ENCODE results near the gene TBX20.

TBX20 gene

GRCh38 chr7:35272246-35272645 lies 18.3 kb upstream of the TBX20 start:
- no peak for TF ChIP-seq CTCF (IDR thresholded peaks at IDR 0.05; ENCODE audit: low read depth, low read length)
- H3K4me3 ChIP-seq (ENCODE audit: low read depth, low read length), result no peak overlapping the region

- TF ChIP-seq CTCF (IDR thresholded peaks at IDR 0.05; ENCODE audit: low read depth, low read length), result no peak
- H3K4me3 ChIP-seq (ENCODE audit: low read depth, low read length), result no peak overlapping the region
Observed at GRCh38 chr7:35268953-35269352, 15.1 kb upstream of the TBX20 start.

- TF ChIP-seq CTCF (IDR thresholded peaks at IDR 0.05; ENCODE audit: low read depth, low read length), result no peak
Observed at GRCh38 chr7:35267411-35267810, 13.5 kb upstream of the TBX20 start.

GRCh38 chr7:35263396-35263795 lies 9.5 kb upstream of the TBX20 start:
- no peak overlapping the region for H3K4me3 ChIP-seq (ENCODE audit: low read depth, low read length)
- TF ChIP-seq CTCF (IDR thresholded peaks at IDR 0.05; ENCODE audit: low read depth, low read length), result no peak

More at GRCh38 chr7:35267411-35267810, 13.5 kb upstream of the TBX20 start:
- no peak overlapping the region for H3K4me3 ChIP-seq (ENCODE audit: low read depth, low read length)

GRCh38 chr7:35261476-35262285 lies 7.8 kb upstream of the TBX20 start:
- no peak overlapping the region for H3K4me3 ChIP-seq (ENCODE audit: low read depth, low read length)
- TF ChIP-seq CTCF (IDR thresholded peaks at IDR 0.05; ENCODE audit: low read depth, low read length), result no peak

- no peak overlapping the region for H3K4me3 ChIP-seq (ENCODE audit: low read depth, low read length)
Observed at GRCh38 chr7:35261041-35261440, 7.1 kb upstream of the TBX20 start.

More at GRCh38 chr7:35261041-35261440, 7.1 kb upstream of the TBX20 start:
- TF ChIP-seq CTCF (IDR thresholded peaks at IDR 0.05; ENCODE audit: low read depth, low read length), result no peak

Measured in WI38 (cell line).